ENCODE results near the gene PLTP. TPM values are rescaled to one million over a fixed set of nuclear protein-coding genes. Genes with fewer than 3 reads are reported as not detected.

PLTP gene
- total RNA-seq, 1 experiment from 2014 or later, result 2.1 TPM

- DNase-seq (ENCODE audit: low spot score), result no peak
Observed at GRCh38 chr20:45898285-45898684, 13.7 kb downstream of the PLTP start.

GRCh38 chr20:45897692-45898091, 14.3 kb downstream of the PLTP start:
- no peak for DNase-seq (ENCODE audit: low spot score)

GRCh38 chr20:45897289-45897688, 14.7 kb downstream of the PLTP start:
- DNase-seq (ENCODE audit: low spot score), result no peak

- no peak for DNase-seq (ENCODE audit: low spot score)
Observed at GRCh38 chr20:45896641-45897161, 15.3 kb downstream of the PLTP start.

DNA sequence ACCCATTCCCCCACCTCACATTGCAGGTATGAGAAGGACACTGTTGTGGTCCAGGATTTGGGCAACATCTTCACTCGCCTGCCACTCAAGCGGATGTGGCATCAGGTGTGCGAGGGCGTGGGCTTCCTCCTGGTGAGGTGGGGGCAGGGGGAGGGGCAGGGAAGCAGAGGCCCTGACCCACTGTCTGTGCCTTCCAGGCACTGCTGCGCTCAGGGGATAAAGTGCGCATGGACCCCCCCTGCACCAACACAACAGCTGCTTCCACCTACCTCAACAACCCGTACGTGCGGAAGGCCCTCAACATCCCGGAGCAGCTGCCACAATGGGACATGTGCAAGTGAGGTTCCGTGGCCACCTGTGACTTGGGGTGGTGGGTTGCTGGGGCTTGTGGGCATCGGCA, 17.2 kb downstream of the PLTP start:
- DNase-seq (ENCODE audit: low spot score), result no peak

DNA sequence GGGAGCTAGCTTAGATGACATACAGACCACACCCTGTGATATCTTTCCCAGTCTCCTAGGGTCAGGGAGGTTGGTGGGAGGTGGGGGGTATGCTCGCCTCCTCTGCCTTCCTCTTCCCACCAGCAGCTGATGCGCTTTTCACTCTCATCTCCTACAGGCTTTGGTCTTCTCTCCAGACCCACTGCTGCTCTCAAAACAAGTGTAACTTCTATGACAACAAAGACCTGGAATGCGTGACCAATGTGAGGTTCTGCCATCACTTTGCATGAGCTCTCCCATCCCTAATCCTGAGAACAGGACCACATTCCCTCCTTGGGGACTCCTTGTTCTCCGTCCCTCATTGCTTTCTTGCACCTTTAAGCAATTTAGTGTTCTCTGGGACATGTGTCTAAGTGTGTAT, 18.1 kb downstream of the PLTP start:
- no peak for DNase-seq (ENCODE audit: low spot score)

- no peak for DNase-seq (ENCODE audit: low spot score)
Observed at GRCh38 chr20:45892828-45893500, 19.0 kb downstream of the PLTP start.

DNA sequence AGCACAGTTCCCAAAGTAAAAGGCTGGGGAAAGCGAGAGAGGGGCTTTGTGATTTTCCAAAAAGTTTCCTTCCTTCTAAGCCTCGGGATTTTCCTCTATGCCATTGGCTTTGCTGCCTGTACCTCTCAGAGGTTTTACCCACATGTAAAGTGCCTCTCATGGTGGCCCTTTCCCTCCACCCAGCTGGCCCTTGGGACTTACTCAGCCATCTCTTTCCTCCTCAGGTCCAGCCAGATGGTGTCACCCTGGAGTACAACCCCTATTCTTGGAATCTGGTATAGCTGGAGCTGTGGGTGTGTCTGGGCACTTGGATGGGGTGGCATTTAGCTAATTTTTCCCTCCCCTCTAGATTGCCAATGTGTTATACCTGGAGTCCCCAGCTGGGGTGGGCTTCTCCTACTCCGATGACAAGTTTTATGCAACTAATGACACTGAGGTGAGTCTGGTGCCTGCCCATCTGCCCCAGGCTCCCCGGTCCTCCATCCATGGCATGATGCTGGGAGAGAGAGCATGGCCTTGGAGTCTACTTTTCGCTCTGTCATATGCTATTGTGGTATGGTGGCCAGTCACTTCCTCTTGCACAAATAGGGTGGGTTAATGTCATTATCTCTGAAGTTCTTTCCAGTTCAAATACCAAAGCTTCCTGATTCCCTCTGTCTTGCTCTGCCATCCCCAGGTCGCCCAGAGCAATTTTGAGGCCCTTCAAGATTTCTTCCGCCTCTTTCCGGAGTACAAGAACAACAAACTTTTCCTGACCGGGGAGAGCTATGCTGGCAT, 19.7 kb downstream of the PLTP start:
- DNase-seq (ENCODE audit: low spot score), result peak; percentile 52

DNA sequence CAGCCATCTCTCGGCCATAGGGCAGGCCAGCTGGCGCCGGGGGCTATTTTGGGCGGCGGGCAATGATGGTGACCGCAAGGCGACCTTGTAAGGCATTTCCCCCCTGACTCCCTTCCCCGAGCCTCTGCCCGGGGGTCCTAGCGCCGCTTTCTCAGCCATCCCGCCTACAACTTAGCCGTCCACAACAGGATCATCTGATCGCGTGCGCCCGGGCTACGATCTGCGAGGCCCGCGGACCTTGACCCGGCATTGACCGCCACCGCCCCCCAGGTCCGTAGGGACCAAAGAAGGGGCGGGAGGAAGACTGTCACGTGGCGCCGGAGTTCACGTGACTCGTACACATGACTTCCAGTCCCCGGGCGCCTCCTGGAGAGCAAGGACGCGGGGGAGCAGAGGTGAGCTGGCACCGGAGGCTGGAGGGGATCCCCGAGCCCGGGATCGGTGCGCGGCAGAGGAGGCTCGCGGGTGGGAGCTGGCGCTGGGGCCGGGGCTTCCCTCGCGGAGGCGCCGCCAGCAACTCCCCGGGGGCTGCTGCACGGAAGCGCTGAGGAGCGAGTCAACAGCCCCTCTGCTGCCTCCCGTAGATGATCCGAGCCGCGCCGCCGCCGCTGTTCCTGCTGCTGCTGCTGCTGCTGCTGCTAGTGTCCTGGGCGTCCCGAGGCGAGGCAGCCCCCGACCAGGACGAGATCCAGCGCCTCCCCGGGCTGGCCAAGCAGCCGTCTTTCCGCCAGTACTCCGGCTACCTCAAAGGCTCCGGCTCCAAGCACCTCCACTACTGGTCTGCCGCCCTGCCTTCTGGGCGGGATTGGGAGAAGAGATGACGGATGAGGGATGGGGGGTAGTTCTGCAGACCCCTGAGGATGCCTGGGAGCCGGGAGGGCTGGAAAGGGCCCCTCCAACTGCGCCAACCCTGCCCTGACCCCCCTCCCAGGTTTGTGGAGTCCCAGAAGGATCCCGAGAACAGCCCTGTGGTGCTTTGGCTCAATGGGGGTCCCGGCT, 20.7 kb downstream of the PLTP start, which contains the start of the genes CTSA and NEURL2:
Gene CTSA, plus strand, starts transcription at position 351 of the 999 bp plus-strand sequence. Its CDS starts 234 bp downstream, at position 585.
Gene NEURL2, minus strand, starts transcription at position 224 of the 999 bp plus-strand sequence. Its CDS starts 217 bp downstream, at position 7.
- DNase-seq (ENCODE audit: low spot score), result peak; percentile 96

- peak; percentile 90 for DNase-seq (ENCODE audit: low spot score)
Observed at GRCh38 chr20:45890077-45890984, 21.6 kb downstream of the PLTP start.

GRCh38 chr20:45888681-45889080, 23.3 kb downstream of the PLTP start:
- no peak for DNase-seq (ENCODE audit: low spot score)

DNA sequence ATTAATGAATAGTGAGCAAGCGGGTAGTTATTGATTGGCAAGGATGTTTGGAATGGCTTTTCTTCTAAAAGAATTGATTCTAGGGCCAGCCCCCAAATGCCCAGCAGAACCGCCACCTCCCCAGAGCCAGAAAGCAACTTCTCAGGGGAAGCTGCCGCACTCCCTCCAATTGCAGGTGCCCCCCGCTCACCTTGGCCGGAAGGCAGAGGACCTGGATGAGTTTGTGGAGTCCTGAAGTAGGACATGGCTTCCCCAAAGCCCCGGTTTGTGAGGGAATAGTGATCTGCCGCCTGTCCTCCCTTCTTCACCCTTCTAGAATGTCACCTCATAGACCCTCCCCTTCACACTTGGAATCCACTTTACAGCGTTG, 24.6 kb downstream of the PLTP start, which contains the start of gene SPATA25:
Gene SPATA25, minus strand, starts transcription at position 277 of the 370 bp plus-strand sequence. Its CDS starts 32 bp downstream, at position 245.
- no peak for DNase-seq (ENCODE audit: low spot score)

- DNase-seq (ENCODE audit: low spot score), result no peak
Observed at GRCh38 chr20:45886590-45887345, 25.2 kb downstream of the PLTP start.

- DNase-seq (ENCODE audit: low spot score), result no peak
Observed at GRCh38 chr20:45883100-45883469, 28.9 kb downstream of the PLTP start.

DNA sequence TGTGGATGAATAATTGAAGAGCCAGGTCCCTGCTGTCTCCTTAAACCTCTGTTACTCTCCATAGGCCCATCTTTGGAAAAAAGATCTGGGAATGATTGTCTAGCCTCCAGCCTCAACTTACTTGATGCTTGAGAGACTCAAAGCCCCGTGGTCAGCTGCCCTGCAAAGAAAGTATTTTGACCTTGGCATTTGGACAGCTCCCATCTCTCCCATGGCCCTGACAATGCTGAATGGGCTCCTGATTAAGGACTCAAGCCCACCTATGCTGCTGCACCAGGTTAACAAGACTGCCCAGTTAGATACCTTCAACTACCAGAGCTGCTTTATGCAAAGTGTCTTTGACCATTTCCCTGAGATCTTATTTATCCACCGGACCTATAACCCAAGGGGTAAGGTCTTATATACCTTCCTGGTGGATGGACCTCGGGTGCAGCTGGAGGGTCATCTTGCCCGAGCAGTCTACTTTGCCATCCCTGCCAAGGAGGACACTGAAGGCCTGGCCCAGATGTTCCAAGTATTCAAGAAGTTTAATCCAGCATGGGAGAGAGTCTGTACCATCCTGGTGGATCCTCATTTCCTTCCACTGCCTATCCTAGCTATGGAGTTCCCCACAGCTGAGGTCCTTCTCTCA, 29.4 kb downstream of the PLTP start:
- no peak for DNase-seq (ENCODE audit: low spot score)

GRCh38 chr20:45880988-45881788, 30.8 kb downstream of the PLTP start, which contains the start of gene ZSWIM1:
Gene ZSWIM1 (plus strand): TSS chr20:45881227. CDS start chr20:45882593, 1,366 bp downstream.
- DNase-seq (ENCODE audit: low spot score), result peak; percentile 100

DNA sequence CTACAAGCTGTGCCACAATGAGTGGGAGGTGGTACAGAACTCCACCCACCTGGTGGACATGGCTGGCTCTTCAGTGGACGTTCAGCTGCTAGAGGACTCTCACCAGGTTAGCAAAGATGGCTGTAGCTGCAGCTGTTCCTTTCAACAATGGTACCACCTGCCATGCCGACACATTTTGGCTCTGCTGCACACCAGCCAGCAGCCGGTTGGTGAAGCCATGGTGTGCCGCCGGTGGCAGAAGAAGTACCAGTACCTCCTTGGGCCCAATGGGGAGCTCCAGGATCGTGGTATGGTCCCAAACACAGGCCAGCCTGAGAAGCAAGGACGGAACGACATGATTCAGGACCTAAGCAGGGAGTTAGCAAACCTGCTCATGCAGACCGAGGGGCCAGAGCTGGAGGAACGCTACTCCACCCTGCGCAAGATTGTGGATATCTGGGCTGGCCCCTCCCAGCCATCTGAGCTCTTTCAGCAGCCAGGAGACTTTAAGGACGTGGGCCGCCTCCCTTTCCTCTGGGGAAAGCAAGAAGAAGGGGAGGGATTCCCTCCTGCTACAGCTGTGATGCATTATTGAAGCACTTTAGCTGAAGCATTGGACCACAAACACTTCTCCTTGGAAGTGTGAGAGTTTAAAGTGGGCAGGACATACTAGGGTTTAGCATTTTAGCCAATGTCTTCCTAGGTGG, 33.7 kb downstream of the PLTP start:
- DNase-seq (ENCODE audit: low spot score), result no peak

All from HT-29 (cell line).